Hematopoietic multipotent progenitor cell treated with erythropoietin and hydrocortisone succinate and interleukin-3 and kit ligand, for 6 days (in vitro differentiated cells): ENCODE data around the gene SCLY.

Experiments used
- DNase-seq: peaks from one replicate; pipeline ENCODE4 v3.0.0-alpha.2; 2015

Gene SCLY

DNA sequence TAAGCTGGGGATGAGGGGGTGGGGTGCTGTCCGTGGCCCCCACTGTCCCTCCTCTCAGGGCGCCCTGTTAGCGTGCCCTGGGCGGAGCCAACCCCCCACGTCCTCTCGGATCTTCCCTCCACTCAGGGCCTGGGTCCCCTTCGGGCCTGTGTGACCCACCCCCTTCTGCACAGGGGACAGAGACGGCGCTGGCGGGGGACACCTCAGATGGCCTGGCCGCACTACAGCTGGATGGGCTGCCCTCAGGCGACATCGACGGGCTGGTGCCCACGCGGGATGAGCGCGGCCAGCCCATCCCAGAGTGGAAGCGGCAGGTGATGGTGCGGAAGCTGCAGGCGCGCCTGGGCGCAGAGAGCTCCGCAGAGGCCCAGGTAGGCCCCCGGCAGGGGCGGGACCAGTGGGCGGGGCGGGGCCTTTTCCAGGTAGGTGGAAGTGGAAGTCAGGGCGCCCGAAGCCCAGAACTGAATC lies 67.8 kb downstream of the SCLY start:
- DNase-seq: no peak

DNA sequence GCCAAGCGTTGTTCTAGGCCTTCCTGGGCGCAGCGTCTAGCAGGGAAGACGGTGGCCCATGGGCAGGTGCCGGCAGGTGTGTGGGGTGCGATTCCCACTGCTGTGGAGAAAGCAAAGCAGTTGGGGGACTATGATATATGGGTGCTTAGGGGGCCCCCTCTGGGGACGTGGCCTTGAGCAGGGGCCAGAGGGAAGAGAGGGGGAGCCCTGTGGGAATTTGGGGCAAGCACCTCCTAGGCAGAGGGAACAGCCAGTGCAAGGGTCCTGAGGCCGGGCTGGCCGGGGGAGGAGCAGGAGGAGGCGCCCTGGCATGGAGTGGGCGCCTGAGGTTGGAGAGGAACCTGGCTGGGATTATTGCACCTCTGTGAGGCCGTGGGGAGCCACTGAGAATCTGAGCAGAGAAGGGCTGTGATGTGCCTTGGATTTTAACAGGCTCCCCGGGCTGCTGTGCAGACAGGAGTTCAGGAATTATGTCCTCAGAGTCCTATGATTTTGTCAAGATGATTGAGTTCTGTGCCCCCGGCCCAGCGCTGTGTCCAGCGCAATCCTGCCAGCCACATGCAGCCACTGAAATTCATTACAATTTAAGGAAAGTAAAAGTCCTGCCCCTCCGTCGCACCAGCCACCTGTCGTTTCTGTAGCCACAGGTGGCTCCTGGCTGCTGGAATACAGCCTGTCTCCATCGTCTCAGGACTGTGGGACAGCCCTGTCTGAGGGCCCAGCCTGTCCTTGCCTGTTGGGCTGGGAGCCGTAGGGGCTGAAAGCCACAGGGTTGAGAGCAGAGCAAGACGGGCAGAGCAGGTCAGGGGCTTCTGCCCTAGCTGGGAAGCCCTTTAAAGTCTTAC lies 68.6 kb downstream of the SCLY start:
- DNase-seq: no peak

- DNase-seq: no peak
These were observed 69.4 kb downstream of the SCLY start for GRCh38 chr2:238130111-238130695.

DNA sequence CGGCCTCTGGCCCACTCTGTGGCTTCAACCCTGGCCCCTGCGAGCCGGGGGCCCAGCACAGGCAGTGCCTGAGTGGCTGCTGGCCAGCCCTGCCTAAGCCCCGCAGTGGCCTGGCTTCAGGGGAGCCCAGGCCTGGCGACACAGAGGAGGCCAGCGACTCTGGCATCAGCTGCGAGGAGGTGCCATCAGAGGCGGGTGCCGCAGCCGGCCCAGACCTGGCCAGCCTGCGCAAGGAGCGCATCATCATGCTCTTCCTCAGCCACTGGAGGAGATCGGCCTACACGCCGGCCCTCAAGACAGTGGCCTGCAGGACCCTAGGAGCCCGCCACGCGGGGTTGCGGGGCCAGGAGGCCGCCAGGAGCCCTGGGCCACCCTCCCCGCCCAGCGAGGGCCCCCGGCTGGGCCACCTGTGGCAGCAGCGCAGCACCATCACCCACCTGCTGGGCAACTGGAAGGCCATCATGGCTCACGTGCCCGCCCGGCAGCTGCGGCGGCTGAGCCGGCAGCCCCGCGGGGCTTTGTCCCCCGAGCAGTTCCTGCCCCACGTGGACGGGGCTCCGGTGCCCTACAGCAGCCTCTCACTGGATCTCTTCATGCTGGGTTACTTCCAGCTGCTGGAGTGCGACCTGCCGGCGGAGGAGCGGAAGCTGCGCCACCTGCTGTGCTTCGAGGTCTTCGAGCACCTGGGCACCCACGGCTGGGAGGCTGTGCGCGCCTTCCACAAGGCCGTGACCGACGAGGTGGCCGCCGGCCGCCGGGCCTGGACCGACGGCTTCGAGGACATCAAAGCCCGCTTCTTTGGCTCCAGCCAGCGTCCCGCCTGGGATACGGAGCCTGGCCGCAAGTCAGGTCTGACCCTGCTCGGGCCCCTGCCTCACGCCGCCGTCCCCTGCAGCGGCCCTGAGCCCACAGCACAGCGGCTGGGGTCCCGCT lies 70.2 kb downstream of the SCLY start:
- no peak for DNase-seq

DNA sequence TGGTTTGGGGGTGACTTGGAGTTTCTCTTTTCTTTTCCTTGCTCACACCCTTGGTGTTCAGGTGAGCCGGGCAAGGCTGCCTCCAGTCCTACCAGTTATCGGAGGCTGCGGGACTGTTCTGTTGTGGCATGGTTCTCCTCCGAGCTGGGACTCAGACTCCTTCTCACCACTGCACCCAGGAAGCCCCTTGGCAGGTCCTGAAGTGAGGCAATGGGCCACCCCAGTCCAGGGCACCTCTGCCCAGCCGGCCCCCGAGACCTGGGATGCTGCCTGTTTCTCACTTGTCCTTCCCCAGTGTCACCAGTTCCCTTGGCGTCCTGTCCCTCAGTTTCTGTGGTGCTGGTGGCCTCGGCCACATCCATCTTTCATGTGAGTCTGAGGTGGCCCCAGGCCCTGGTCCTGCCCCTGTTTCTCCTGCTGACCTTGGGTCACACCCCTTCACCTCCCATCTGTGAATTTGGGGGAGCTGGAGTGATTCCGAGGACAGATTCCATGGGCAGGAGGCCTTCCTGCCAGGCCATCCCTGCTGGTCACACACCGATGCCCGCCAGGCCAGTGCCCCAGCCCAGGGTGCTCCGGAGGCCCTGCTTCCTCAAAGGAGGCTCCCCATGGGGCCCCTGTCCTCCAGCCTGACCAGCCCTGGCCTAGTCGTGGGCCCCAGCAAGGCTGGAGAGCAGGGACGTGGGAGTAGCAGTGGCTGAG lies 71.1 kb downstream of the SCLY start:
- no peak for DNase-seq

GRCh38 chr2:238132463-238133450 lies 72.0 kb downstream of the SCLY start:
- DNase-seq: no peak

GRCh38 chr2:238133499-238134392 lies 72.9 kb downstream of the SCLY start:
- no peak for DNase-seq

GRCh38 chr2:238134393-238134785 lies 73.6 kb downstream of the SCLY start:
- DNase-seq: no peak

- no peak for DNase-seq
These were observed 74.9 kb downstream of the SCLY start for GRCh38 chr2:238135601-238136150.

- peak; percentile 41 for DNase-seq
These were observed 76.2 kb downstream of the SCLY start for GRCh38 chr2:238136820-238137537.

DNA sequence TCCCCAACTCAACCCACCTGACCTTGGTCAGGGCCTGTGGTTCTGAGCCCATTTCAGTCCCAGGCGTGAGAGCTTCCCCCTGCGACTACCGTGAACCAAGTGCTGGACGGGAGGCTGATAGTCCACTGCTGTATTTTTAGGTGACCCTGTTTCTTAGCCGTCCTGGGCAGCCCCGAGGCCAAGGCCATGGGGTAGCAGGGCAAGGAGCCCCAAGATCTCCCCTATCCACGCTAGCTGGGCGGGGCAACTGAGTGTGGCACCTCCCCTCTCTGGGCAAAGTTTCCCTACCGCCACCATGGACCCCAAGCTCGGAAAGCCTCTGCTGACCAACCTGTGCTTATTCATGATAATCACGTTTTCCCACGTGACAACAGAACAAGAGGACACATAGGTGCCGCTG lies 77.1 kb downstream of the SCLY start:
- no peak for DNase-seq

GRCh38 chr2:238138331-238139195 lies 77.8 kb downstream of the SCLY start, which contains the start of gene KLHL30:
Gene KLHL30, plus strand, starts transcription at chr2:238138668. Its CDS starts 2,087 bp downstream, at chr2:238140755.
- DNase-seq: no peak

DNA sequence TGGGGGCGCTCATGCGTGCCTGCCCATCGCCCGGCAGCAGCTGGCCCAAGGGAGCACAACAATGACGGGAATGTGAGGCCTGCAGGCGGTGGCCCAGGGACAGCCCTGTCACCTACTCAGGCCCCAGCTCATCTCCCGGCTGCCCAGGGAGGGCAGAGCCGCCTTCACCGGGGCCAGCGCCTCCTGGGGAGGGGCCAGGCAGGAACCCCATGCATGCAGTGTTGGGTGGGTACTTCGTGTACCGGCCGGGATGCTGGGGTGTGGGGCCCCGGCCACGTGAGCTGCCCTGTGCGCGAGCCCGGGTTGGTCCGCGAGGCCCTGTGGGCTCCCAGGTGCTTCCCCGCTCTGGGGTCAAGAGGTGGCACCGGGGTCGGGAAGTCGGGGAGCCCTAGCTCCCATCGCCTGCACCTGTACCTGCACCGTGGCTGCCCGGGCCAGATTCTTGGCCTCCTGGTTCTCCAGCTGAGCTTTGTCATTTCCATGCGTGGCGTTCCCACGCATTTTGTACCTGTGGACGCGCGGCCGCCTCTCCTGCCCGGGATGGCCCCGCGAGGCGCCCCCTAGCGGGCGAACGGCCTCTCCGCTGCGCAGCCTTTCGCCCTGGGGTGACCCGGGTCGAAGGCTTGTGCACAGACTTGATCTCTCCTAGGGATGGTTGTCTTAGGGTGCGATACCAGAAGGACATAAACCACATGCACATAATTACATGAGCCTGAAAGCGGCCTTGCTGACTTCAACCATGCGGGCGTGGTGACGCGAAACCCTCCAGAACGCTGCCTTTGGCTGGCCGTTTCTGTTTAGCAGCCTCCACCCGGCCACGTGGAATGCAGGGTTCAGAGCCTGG lies 78.6 kb downstream of the SCLY start:
- peak; percentile 50 for DNase-seq

DNA sequence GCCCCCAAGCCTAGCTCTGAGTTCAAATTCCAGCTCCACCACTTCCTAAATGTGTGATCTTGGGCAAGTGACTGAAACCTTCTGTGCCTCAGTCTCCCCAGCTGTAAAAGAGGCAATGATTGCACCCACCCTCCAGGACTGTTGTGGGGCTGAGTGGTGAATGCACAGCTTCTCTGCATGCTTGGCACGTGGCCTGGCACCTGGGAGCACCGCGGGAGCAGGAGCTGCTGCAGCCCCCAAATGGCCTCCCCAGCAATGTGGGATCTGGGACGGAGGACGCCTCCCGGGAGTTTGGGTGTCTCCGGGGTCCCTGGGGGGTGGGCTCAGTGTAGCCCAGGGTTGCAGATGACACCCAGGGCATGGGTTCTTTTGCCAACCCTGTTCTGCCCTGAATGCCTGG lies 79.2 kb downstream of the SCLY start:
- DNase-seq: no peak

DNA sequence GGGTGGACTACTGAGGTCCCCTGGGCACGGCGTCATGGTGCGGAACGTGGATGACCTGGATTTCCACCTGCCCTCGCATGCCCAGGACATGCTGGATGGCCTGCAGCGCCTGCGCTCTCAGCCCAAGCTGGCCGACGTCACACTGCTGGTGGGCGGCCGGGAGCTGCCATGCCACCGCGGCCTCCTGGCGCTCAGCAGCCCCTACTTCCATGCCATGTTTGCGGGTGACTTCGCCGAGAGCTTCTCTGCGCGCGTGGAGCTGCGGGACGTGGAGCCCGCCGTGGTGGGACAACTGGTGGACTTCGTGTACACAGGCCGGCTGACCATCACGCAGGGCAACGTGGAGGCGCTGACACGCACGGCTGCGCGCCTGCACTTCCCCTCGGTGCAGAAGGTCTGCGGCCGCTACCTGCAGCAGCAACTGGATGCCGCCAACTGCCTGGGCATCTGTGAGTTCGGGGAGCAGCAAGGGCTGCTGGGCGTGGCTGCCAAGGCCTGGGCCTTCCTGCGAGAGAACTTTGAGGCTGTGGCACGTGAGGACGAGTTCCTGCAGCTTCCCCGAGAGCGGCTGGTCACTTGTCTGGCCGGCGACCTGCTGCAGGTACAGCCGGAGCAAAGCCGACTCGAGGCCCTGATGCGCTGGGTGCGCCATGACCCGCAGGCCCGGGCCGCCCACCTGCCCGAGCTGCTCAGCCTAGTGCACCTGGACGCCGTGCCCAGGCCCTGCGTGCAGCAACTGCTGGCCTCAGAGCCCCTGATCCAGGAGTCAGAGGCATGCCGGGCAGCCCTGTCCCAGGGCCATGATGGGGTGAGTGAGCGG lies 80.1 kb downstream of the SCLY start:
- DNase-seq: no peak
